ENCODE data around the gene PHLDA1. TPM values are rescaled to one million over a fixed set of nuclear protein-coding genes. Genes with fewer than 3 reads are reported as not detected.

PHLDA1 gene
- total and polyA plus RNA-seq, 8 donors = 2.9 to 16.1 (median 5.0) TPM

GRCh38 chr12:76065917-76066316, 34.3 kb upstream of the PHLDA1 start:
- 98 to 99% methylated on average over 3 of the region's 3 CpGs for WGBS, 2 donors
- intact Hi-C loops (cut with DNase I) = no loop called here
- Histone ChIP-seq H3K36me3 (peaks cover 0 to 17% (median 0%) of the 10 kb centered on the region in 3 donors), H3K9me3 (no peaks in the 10 kb centered on the region), H3K27me3 (no peaks in the 10 kb centered on the region), H3K4me3 (no peak overlapping the region), H3K4me1 (no peaks in the 10 kb centered on the region), H3K27ac (no peak overlapping the region)
- no peak for ATAC-seq
- FAIRE-seq = no peak
- TF ChIP-seq, protein P1, sequence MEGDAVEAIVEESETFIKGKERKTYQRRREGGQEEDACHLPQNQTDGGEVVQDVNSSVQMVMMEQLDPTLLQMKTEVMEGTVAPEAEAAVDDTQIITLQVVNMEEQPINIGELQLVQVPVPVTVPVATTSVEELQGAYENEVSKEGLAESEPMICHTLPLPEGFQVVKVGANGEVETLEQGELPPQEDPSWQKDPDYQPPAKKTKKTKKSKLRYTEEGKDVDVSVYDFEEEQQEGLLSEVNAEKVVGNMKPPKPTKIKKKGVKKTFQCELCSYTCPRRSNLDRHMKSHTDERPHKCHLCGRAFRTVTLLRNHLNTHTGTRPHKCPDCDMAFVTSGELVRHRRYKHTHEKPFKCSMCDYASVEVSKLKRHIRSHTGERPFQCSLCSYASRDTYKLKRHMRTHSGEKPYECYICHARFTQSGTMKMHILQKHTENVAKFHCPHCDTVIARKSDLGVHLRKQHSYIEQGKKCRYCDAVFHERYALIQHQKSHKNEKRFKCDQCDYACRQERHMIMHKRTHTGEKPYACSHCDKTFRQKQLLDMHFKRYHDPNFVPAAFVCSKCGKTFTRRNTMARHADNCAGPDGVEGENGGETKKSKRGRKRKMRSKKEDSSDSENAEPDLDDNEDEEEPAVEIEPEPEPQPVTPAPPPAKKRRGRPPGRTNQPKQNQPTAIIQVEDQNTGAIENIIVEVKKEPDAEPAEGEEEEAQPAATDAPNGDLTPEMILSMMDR (IDR thresholded peaks at IDR 0.05) = no peak
- no peak for DNase-seq

DNA sequence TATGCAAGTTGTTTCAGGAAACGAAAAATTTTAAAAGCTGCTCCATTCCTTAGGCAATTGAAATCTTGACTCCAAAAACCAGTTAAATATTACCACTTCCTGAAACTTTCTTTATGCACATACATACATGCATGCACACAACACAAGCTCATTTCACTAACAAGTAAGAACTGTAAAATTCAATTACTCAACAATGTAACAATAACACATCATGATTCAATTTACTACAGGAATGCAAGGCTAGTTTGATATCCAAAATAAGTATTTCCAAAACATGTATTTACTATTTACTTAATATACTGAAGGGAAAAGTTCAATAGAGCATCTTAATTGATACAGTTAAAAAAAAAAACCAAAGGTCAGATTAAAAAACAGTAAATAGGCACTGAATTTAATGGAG, 33.3 kb upstream of the PHLDA1 start:
- Histone ChIP-seq H3K9me3 (no peaks in the 10 kb centered on the region), H3K4me1 (no peaks in the 10 kb centered on the region), H3K27me3 (no peaks in the 10 kb centered on the region), H3K36me3 (peaks cover 0 to 17% (median 0%) of the 10 kb centered on the region in 3 donors), H3K27ac (no peak overlapping the region), H3K4me3 (no peak overlapping the region)
- DNase-seq (no peak), ATAC-seq (no peak), FAIRE-seq (no peak)
- WGBS, 2 donors = 92 to 98% methylated on average over 1 of the region's 1 CpG
- TF ChIP-seq, protein P1 (IDR thresholded peaks at IDR 0.05) = no peak
- intact Hi-C loops (cut with DNase I) = no loop called here

GRCh38 chr12:76060111-76060510, 28.5 kb upstream of the PHLDA1 start:
- no peaks in the 10 kb centered on the region for H3K4me1 ChIP-seq
- no peak overlapping the region for H3K4me3 ChIP-seq
- TF ChIP-seq, protein P1 (IDR thresholded peaks at IDR 0.05) = no peak
- intact Hi-C loops (cut with DNase I) = no loop called here
- peaks cover 0 to 22% (median 3%) of the 10 kb centered on the region in 3 donors for H3K36me3 ChIP-seq
- no peak for ATAC-seq
- H3K27me3 ChIP-seq = no peaks in the 10 kb centered on the region
- no peak for DNase-seq
- no peak for FAIRE-seq
- WGBS, 2 donors = 55 to 66% methylated on average over 2 of the region's 2 CpGs
- no peak overlapping the region for H3K27ac ChIP-seq
- H3K9me3 ChIP-seq = no peaks in the 10 kb centered on the region

GRCh38 chr12:76057326-76057725, 25.8 kb upstream of the PHLDA1 start:
- H3K27me3 ChIP-seq = no peaks in the 10 kb centered on the region
- intact Hi-C loops (cut with DNase I) = no loop called here
- peaks cover 0 to 34% (median 7%) of the 10 kb centered on the region in 3 donors for H3K36me3 ChIP-seq
- TF ChIP-seq, protein P1 (IDR thresholded peaks at IDR 0.05) = no peak
- no peaks in the 10 kb centered on the region for H3K9me3 ChIP-seq
- no peaks in the 10 kb centered on the region for H3K4me1 ChIP-seq
- H3K27ac ChIP-seq = no peak overlapping the region
- DNase-seq = no peak
- 95 to 96% methylated on average over 7 of the region's 7 CpGs for WGBS, 2 donors
- FAIRE-seq = no peak
- no peak overlapping the region for H3K4me3 ChIP-seq
- ATAC-seq = no peak

DNA sequence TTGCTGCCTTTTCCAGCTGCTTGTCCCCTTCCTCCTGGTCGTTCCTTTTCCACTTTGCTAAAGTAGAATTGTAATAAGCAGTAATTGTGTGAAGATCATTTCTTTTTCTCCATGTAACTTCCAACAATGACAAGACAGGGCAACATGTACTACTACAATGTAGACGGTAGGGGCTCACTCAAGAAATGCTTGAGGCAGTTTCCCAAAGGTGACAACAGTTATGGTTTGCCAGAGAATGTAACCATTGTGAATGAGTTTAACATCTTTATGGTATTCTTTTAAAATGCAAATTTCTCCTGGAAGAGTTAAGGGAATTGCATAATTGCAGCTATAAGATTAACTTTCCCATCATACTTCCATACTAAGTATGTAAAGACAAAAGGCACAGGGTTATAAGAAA, 23.8 kb upstream of the PHLDA1 start:
- TF ChIP-seq, protein P1 (IDR thresholded peaks at IDR 0.05) = no peak
- intact Hi-C loops (cut with DNase I) = no loop called here
- H3K36me3 ChIP-seq = peaks cover 0 to 36% (median 10%) of the 10 kb centered on the region in 3 donors
- no peak for DNase-seq
- no peak overlapping the region for H3K27ac ChIP-seq
- ATAC-seq = no peak
- H3K27me3 ChIP-seq = no peaks in the 10 kb centered on the region
- H3K4me3 ChIP-seq = no peak overlapping the region
- no peaks in the 10 kb centered on the region for H3K4me1 ChIP-seq
- WGBS, 2 donors = 85 to 92% methylated on average over 2 of the region's 2 CpGs
- FAIRE-seq = no peak
- H3K9me3 ChIP-seq = no peaks in the 10 kb centered on the region

All from pancreas (tissue), 10 donors.